ENCODE results near the gene ATG14. TPM values are rescaled to one million over a fixed set of nuclear protein-coding genes. Genes with fewer than 3 reads are reported as not detected.
"Not testable (repeated sequence)": the region's sequence is repeated elsewhere in the genome, so short reads cannot be mapped to it uniquely, and the experiment has no call there.

Gene ATG14
- total RNA-seq: 4.8 and 6.2 TPM in 2 replicates

- peak within 1 kb of the TSS; percentile 85 for H3K27ac Mint-ChIP-seq
- H3K4me3 Mint-ChIP-seq: peak within 1 kb of the TSS; percentile 89
- H3K9me3 Mint-ChIP-seq: no peaks in the 10 kb centered on the region
- no peaks in the 10 kb centered on the region for H3K27me3 Mint-ChIP-seq (ENCODE audit: insufficient read depth)
- no peaks in the 10 kb centered on the region for H3K36me3 Mint-ChIP-seq (ENCODE audit: low read depth)
- peaks cover 29% of the 10 kb centered on the region for H3K4me1 Mint-ChIP-seq (ENCODE audit: low read depth)
- intact Hi-C loops (cut with micrococcal nuclease): loop anchor here (1.0 to 5.0 kb wide), 6 partner anchors 25 to 384 kb away; partner anchors contain the start of genes DLGAP5, FBXO34, SOCS4 and WDHD1
- peak; percentile 70 for DNase-seq (ENCODE audit: low spot score)
Measured at GRCh38 chr14:55411426-55412389, at the start of gene ATG14. ATG14 (minus strand) TSS chr14:55411830; CDS start chr14:55411822, 8 bp downstream.

- Mint-ChIP-seq H3K4me3 (no peak overlapping the region), H3K27me3 (ENCODE audit: insufficient read depth) (peaks cover 7% of the 10 kb centered on the region), H3K36me3 (ENCODE audit: low read depth) (no peaks in the 10 kb centered on the region), H3K9me3 (no peaks in the 10 kb centered on the region), H3K27ac (no peak overlapping the region), H3K4me1 (ENCODE audit: low read depth) (peaks cover 16% of the 10 kb centered on the region)
- intact Hi-C loops (cut with micrococcal nuclease): no loop called here
- DNase-seq (ENCODE audit: low spot score): no peak
Measured at GRCh38 chr14:55458800-55459515, 47.3 kb upstream of the ATG14 start.

GRCh38 chr14:55457496-55457895 lies 45.9 kb upstream of the ATG14 start:
- no peak overlapping the region for H3K27ac Mint-ChIP-seq
- H3K4me1 Mint-ChIP-seq (ENCODE audit: low read depth): peaks cover 8% of the 10 kb centered on the region
- H3K27me3 Mint-ChIP-seq (ENCODE audit: insufficient read depth): peaks cover 5% of the 10 kb centered on the region
- H3K36me3 Mint-ChIP-seq (ENCODE audit: low read depth): no peaks in the 10 kb centered on the region
- H3K4me3 Mint-ChIP-seq: no peak overlapping the region
- intact Hi-C loops (cut with micrococcal nuclease): no loop called here
- DNase-seq (ENCODE audit: low spot score): no peak
- H3K9me3 Mint-ChIP-seq: no peaks in the 10 kb centered on the region

GRCh38 chr14:55456411-55456810 lies 44.8 kb upstream of the ATG14 start:
- intact Hi-C loops (cut with micrococcal nuclease); DNase-seq (ENCODE audit: low spot score); H3K4me3 Mint-ChIP-seq; H3K9me3 Mint-ChIP-seq; H3K27ac Mint-ChIP-seq; H3K36me3 Mint-ChIP-seq (ENCODE audit: low read depth); H3K27me3 Mint-ChIP-seq (ENCODE audit: insufficient read depth); H3K4me1 Mint-ChIP-seq (ENCODE audit: low read depth): not testable (repeated sequence)

- Mint-ChIP-seq H3K4me3 (no peak overlapping the region), H3K9me3 (no peaks in the 10 kb centered on the region), H3K27ac (no peak overlapping the region), H3K36me3 (ENCODE audit: low read depth) (no peaks in the 10 kb centered on the region), H3K27me3 (ENCODE audit: insufficient read depth) (no peaks in the 10 kb centered on the region), H3K4me1 (ENCODE audit: low read depth) (peaks cover 8% of the 10 kb centered on the region)
- no peak for DNase-seq (ENCODE audit: low spot score)
- intact Hi-C loops (cut with micrococcal nuclease): no loop called here
Measured at GRCh38 chr14:55454264-55455002, 42.8 kb upstream of the ATG14 start.

- no peak for DNase-seq (ENCODE audit: low spot score)
- H3K27ac Mint-ChIP-seq: no peak overlapping the region
- no peaks in the 10 kb centered on the region for H3K36me3 Mint-ChIP-seq (ENCODE audit: low read depth)
- H3K27me3 Mint-ChIP-seq (ENCODE audit: insufficient read depth): no peaks in the 10 kb centered on the region
- no peak overlapping the region for H3K4me3 Mint-ChIP-seq
- intact Hi-C loops (cut with micrococcal nuclease): no loop called here
- no peaks in the 10 kb centered on the region for H3K9me3 Mint-ChIP-seq
- H3K4me1 Mint-ChIP-seq (ENCODE audit: low read depth): peaks cover 12% of the 10 kb centered on the region
Measured at GRCh38 chr14:55451950-55452349, 40.3 kb upstream of the ATG14 start.

GRCh38 chr14:55451398-55451797 lies 39.8 kb upstream of the ATG14 start:
- Mint-ChIP-seq H3K27me3 (ENCODE audit: insufficient read depth) (no peaks in the 10 kb centered on the region), H3K36me3 (ENCODE audit: low read depth) (no peaks in the 10 kb centered on the region)

GRCh38 chr14:55450987-55451386 lies 39.4 kb upstream of the ATG14 start:
- no peak overlapping the region for H3K27ac Mint-ChIP-seq
- no peaks in the 10 kb centered on the region for H3K27me3 Mint-ChIP-seq (ENCODE audit: insufficient read depth)
- no peak for DNase-seq (ENCODE audit: low spot score)
- no peaks in the 10 kb centered on the region for H3K9me3 Mint-ChIP-seq
- H3K4me3 Mint-ChIP-seq: no peak overlapping the region
- no peaks in the 10 kb centered on the region for H3K36me3 Mint-ChIP-seq (ENCODE audit: low read depth)
- peaks cover 17% of the 10 kb centered on the region for H3K4me1 Mint-ChIP-seq (ENCODE audit: low read depth)
- intact Hi-C loops (cut with micrococcal nuclease): no loop called here

More at GRCh38 chr14:55451398-55451797, 39.8 kb upstream of the ATG14 start:
- Mint-ChIP-seq H3K27ac (no peak overlapping the region), H3K4me1 (ENCODE audit: low read depth) (peaks cover 13% of the 10 kb centered on the region), H3K9me3 (no peaks in the 10 kb centered on the region), H3K4me3 (no peak overlapping the region)
- intact Hi-C loops (cut with micrococcal nuclease): no loop called here
- DNase-seq (ENCODE audit: low spot score): no peak

- Mint-ChIP-seq H3K9me3 (no peaks in the 10 kb centered on the region), H3K27ac (no peak overlapping the region), H3K27me3 (ENCODE audit: insufficient read depth) (no peaks in the 10 kb centered on the region), H3K4me3 (no peak overlapping the region), H3K36me3 (ENCODE audit: low read depth) (no peaks in the 10 kb centered on the region), H3K4me1 (ENCODE audit: low read depth) (peaks cover 18% of the 10 kb centered on the region)
- intact Hi-C loops (cut with micrococcal nuclease): no loop called here
- no peak for DNase-seq (ENCODE audit: low spot score)
Measured at GRCh38 chr14:55450539-55450938, 38.9 kb upstream of the ATG14 start.

GRCh38 chr14:55450124-55450523 lies 38.5 kb upstream of the ATG14 start:
- H3K27me3 Mint-ChIP-seq (ENCODE audit: insufficient read depth): no peaks in the 10 kb centered on the region
- no peak overlapping the region for H3K4me3 Mint-ChIP-seq
- peaks cover 18% of the 10 kb centered on the region for H3K4me1 Mint-ChIP-seq (ENCODE audit: low read depth)
- no peak for DNase-seq (ENCODE audit: low spot score)
- intact Hi-C loops (cut with micrococcal nuclease): no loop called here
- no peak overlapping the region for H3K27ac Mint-ChIP-seq
- H3K36me3 Mint-ChIP-seq (ENCODE audit: low read depth): no peaks in the 10 kb centered on the region
- H3K9me3 Mint-ChIP-seq: no peaks in the 10 kb centered on the region

GRCh38 chr14:55449116-55449515 lies 37.5 kb upstream of the ATG14 start:
- Mint-ChIP-seq H3K9me3 (no peaks in the 10 kb centered on the region), H3K4me3 (no peak overlapping the region), H3K27ac (no peak overlapping the region), H3K27me3 (ENCODE audit: insufficient read depth) (no peaks in the 10 kb centered on the region), H3K36me3 (ENCODE audit: low read depth) (no peaks in the 10 kb centered on the region), H3K4me1 (ENCODE audit: low read depth) (peaks cover 18% of the 10 kb centered on the region)
- intact Hi-C loops (cut with micrococcal nuclease): loop anchor here (10.0 kb wide), 2 partner anchors 206 to 1866 kb away; no protein-coding TSS in a partner anchor
- no peak for DNase-seq (ENCODE audit: low spot score)

- H3K9me3 Mint-ChIP-seq: no peaks in the 10 kb centered on the region
- no peak for DNase-seq (ENCODE audit: low spot score)
- intact Hi-C loops (cut with micrococcal nuclease): loop anchor here (10.0 kb wide), 2 partner anchors 207 to 1867 kb away; no protein-coding TSS in a partner anchor
- no peak overlapping the region for H3K4me3 Mint-ChIP-seq
- H3K36me3 Mint-ChIP-seq (ENCODE audit: low read depth): no peaks in the 10 kb centered on the region
- H3K27ac Mint-ChIP-seq: no peak overlapping the region
- no peaks in the 10 kb centered on the region for H3K27me3 Mint-ChIP-seq (ENCODE audit: insufficient read depth)
- H3K4me1 Mint-ChIP-seq (ENCODE audit: low read depth): peaks cover 18% of the 10 kb centered on the region
Measured at GRCh38 chr14:55448141-55448614, 36.5 kb upstream of the ATG14 start.
